GM23338 (cell line): Measurements from ENCODE around the gene HMGN4. TPM values are rescaled to one million over a fixed set of nuclear protein-coding genes. Genes with fewer than 3 reads are reported as not detected.
A peak's percentile ranks its signal among the peaks of the same experiment; 100 is the strongest.

ENCODE experiments used
- ATAC-seq: fragments of 200-7000 bp; cut with Tn5 transposase; 3 replicates; pipeline ENCODE4 v1.9.1; 2020
- DNase-seq: peaks from one replicate; pipeline ENCODE4 v3.0.0-alpha.2; 2015; ENCODE audit warnings: low spot score
- H2AFZ ChIP-seq: fragments of 200-600 bp; sonication (generic); 2 replicates; pipeline ENCODE4 v1.8.0; 2016; ENCODE audit warnings: antibody characterized with exemption, mild to moderate bottlenecking, moderate library complexity
- H3F3A ChIP-seq: fragments of 200-600 bp; sonication (generic); replicated peaks from 2 replicates; pipeline ENCODE4 v1.8.0; 2017; ENCODE audit warnings: antibody characterized with exemption, mixed run types, low read depth
- H3K27ac ChIP-seq: fragments of 200-600 bp; sonication (generic); 2 replicates; pipeline ENCODE4 v1.6.1; 2016; ENCODE audit warnings: low read depth
- H3K27me3 ChIP-seq: fragments of 200-600 bp; sonication (generic); 2 replicates; pipeline ENCODE4 v1.8.0; 2016; ENCODE audit warnings: mild to moderate bottlenecking, mixed run types, moderate library complexity; ENCODE audit not compliant: insufficient read depth
- H3K36me3 ChIP-seq: fragments of 200-600 bp; sonication (generic); 2 replicates; pipeline ENCODE4 v1.8.0; 2016; ENCODE audit warnings: mild to moderate bottlenecking; ENCODE audit not compliant: insufficient read depth
- H3K4me1 ChIP-seq: fragments of 200-600 bp; sonication (generic); 2 replicates; pipeline ENCODE4 v1.8.0; 2016; ENCODE audit warnings: mild to moderate bottlenecking, moderate library complexity; ENCODE audit not compliant: insufficient read depth
- H3K4me2 ChIP-seq: fragments of 200-600 bp; sonication (generic); 2 replicates; pipeline ENCODE4 v1.7.1; 2017; ENCODE audit warnings: mixed run types
- H3K4me3 ChIP-seq: fragments of 200-600 bp; sonication (generic); 2 replicates; pipeline ENCODE4 v1.6.1; 2016; ENCODE audit warnings: mixed run types
- H3K79me2 ChIP-seq: fragments of 200-600 bp; sonication (generic); replicated peaks from 2 replicates; pipeline ENCODE4 v1.8.0; 2017; ENCODE audit warnings: mild to moderate bottlenecking; ENCODE audit not compliant: insufficient read depth
- H3K9me2 ChIP-seq: fragments of 200-600 bp; sonication (generic); 2 replicates; pipeline ENCODE4 v1.8.0; 2017; ENCODE audit not compliant: insufficient read depth
- H4K20me1 ChIP-seq: fragments of 200-600 bp; sonication (generic); replicated peaks from 2 replicates; pipeline ENCODE4 v1.8.0; 2017; ENCODE audit warnings: mild to moderate bottlenecking; ENCODE audit not compliant: insufficient read depth
- H3K27ac Mint-ChIP-seq: 2 replicates; pipeline ENCODE4 v1.8.0; 2020; ENCODE audit warnings: inconsistent platforms, mild to moderate bottlenecking, moderate library complexity, mixed read lengths
- H3K27me3 Mint-ChIP-seq: 3 replicates; pipeline ENCODE4 v1.8.0; 2022; ENCODE audit warnings: low read depth, mild to moderate bottlenecking, moderate library complexity, mixed read lengths, inconsistent platforms; ENCODE audit not compliant: insufficient read depth, poor library complexity
- H3K36me3 Mint-ChIP-seq: 3 replicates; pipeline ENCODE4 v1.8.0; 2021; ENCODE audit warnings: low read depth, mild to moderate bottlenecking, inconsistent platforms, moderate library complexity, mixed read lengths
- H3K4me1 Mint-ChIP-seq: 3 replicates; pipeline ENCODE4 v1.8.0; 2020; ENCODE audit warnings: mild to moderate bottlenecking, inconsistent platforms, mixed read lengths
- H3K4me3 Mint-ChIP-seq: 3 replicates; pipeline ENCODE4 v1.8.0; 2021; ENCODE audit warnings: moderate library complexity, mild to moderate bottlenecking, inconsistent platforms, mixed read lengths
- H3K9me3 Mint-ChIP-seq: 3 replicates; pipeline ENCODE4 v1.8.0; 2020; ENCODE audit warnings: moderate library complexity, mild to moderate bottlenecking, inconsistent platforms, mixed read lengths
- CREB1 ChIP-seq: fragments of 250-450 bp; sonication (Bioruptor Pico); IDR thresholded peaks from 2 replicates; pipeline ENCODE4 v1.5.0; 2020; ENCODE audit warnings: low read depth, mild to moderate bottlenecking, moderate library complexity
- EZH2 ChIP-seq: fragments of 200-600 bp; sonication (generic); IDR thresholded peaks from one replicate; pipeline ENCODE4 v1.8.0; 2017; ENCODE audit warnings: antibody characterized with exemption, mild to moderate bottlenecking, low read depth; ENCODE audit not compliant: unreplicated experiment
- JUNB ChIP-seq: IDR thresholded peaks from one replicate; pipeline ENCODE4 v1.6.1; 2016; ENCODE audit warnings: antibody characterized with exemption; ENCODE audit not compliant: unreplicated experiment
- POLR2AphosphoS5 ChIP-seq: IDR thresholded peaks from 2 replicates; pipeline ENCODE4 v1.6.1; 2016; ENCODE audit warnings: antibody characterized with exemption, low read depth
- REST ChIP-seq: IDR thresholded peaks from one replicate; pipeline ENCODE4 v1.6.1; 2018; ENCODE audit warnings: antibody characterized with exemption; ENCODE audit not compliant: unreplicated experiment
- STAT1 ChIP-seq: IDR thresholded peaks from one replicate; pipeline ENCODE4 v1.6.1; 2016; ENCODE audit warnings: antibody characterized with exemption; ENCODE audit not compliant: unreplicated experiment
- ZNF114 ChIP-seq: fragments of 250-450 bp; sonication (Bioruptor Pico); IDR thresholded peaks from 2 replicates; pipeline ENCODE4 v1.5.0; 2020; ENCODE audit warnings: mild to moderate bottlenecking, moderate library complexity
- ZNF331 ChIP-seq: fragments of 250-450 bp; sonication (Bioruptor Pico); IDR thresholded peaks from 2 replicates; pipeline ENCODE4 v1.5.0; 2020; ENCODE audit warnings: low read depth, mild to moderate bottlenecking, moderate library complexity
- ZNF462 ChIP-seq: fragments of 250-450 bp; sonication (Bioruptor Pico); IDR thresholded peaks from 2 replicates; pipeline ENCODE4 v1.5.0; 2020; ENCODE audit warnings: mild to moderate bottlenecking, moderate library complexity
- polyA plus RNA-seq: library from polyadenylated mRNA; unstranded; fragments of >200 nt; fragmentation: Nextera tagmentation; extraction: Ambion mirVana; gene quantifications from 2 replicates; pipeline ENCODE4 v1.2.1, GENCODE V29; 2016
- total RNA-seq: library from RNA; depleted of rRNA; stranded (reverse); fragments of >200 nt; shearing (Covaris generic); gene quantifications from 2 replicates; pipeline ENCODE4 v1.2.3, GENCODE V29; 2014

Gene HMGN4
- total and polyA plus RNA-seq, 2 experiments from 2014 or later = 35.3 to 91.4 TPM

GRCh38 chr6:26570027-26570809 is 32.1 kb downstream of the HMGN4 start:
- peak overlapping the region; percentile 84 for H3K4me2 ChIP-seq
- no peaks in the 10 kb centered on the region for H3F3A ChIP-seq
- no peaks in the 10 kb centered on the region for H3K79me2 ChIP-seq
- no peak overlapping the region for H3K4me3 ChIP-seq
- no peaks in the 10 kb centered on the region; the same call in 1 of the 2 replicates for H3K4me1 ChIP-seq
- H3K27me3 ChIP-seq = no peaks in the 10 kb centered on the region
- no peak for DNase-seq
- H3K9me3 Mint-ChIP-seq = peaks cover 11% of the 10 kb centered on the region; the same call in 2 of the 3 replicates
- H3K27me3 Mint-ChIP-seq = peaks cover 34% of the 10 kb centered on the region
- H3K4me1 Mint-ChIP-seq = peaks cover 4% of the 10 kb centered on the region; the same call in 1 of the 3 replicates
- no peak overlapping the region for H2AFZ ChIP-seq
- peaks cover 6% of the 10 kb centered on the region; the same call in 1 of the 3 replicates for H3K36me3 Mint-ChIP-seq
- no peak overlapping the region; the same call in 2 of the 3 replicates for H3K4me3 Mint-ChIP-seq
- no peak overlapping the region for H3K27ac Mint-ChIP-seq
- H3K9me2 ChIP-seq = no peaks in the 10 kb centered on the region
- no peaks in the 10 kb centered on the region for H3K36me3 ChIP-seq
- TF ChIP-seq ZNF462 (CRISPR knock-in tag) (no peak), EZH2 (no peak), JUNB (no peak), REST (no peak), ZNF114 (CRISPR knock-in tag) (no peak), ZNF331 (CRISPR knock-in tag) (no peak), POLR2AphosphoS5 (no peak), CREB1 (CRISPR knock-in tag) (no peak), STAT1 (no peak)
- no peaks in the 10 kb centered on the region for H4K20me1 ChIP-seq
- ATAC-seq = no peak
- H3K27ac ChIP-seq = no peak overlapping the region
